SH-SY5Y (cell line): ENCODE results near the gene SH2D7.
A peak's percentile ranks its signal among the peaks of the same experiment; 100 is the strongest.

Source experiments
- GATA2 ChIP-seq: IDR thresholded peaks from 2 replicates; pipeline ENCODE4 v1.6.1; 2011; ENCODE audit warnings: mild to moderate bottlenecking, low read depth, low read length
- GATA3 ChIP-seq: IDR thresholded peaks from 2 replicates; pipeline ENCODE4 v1.6.1; 2011; ENCODE audit warnings: low read depth, mild to moderate bottlenecking, low read length, moderate library complexity

The SH2D7 gene

DNA sequence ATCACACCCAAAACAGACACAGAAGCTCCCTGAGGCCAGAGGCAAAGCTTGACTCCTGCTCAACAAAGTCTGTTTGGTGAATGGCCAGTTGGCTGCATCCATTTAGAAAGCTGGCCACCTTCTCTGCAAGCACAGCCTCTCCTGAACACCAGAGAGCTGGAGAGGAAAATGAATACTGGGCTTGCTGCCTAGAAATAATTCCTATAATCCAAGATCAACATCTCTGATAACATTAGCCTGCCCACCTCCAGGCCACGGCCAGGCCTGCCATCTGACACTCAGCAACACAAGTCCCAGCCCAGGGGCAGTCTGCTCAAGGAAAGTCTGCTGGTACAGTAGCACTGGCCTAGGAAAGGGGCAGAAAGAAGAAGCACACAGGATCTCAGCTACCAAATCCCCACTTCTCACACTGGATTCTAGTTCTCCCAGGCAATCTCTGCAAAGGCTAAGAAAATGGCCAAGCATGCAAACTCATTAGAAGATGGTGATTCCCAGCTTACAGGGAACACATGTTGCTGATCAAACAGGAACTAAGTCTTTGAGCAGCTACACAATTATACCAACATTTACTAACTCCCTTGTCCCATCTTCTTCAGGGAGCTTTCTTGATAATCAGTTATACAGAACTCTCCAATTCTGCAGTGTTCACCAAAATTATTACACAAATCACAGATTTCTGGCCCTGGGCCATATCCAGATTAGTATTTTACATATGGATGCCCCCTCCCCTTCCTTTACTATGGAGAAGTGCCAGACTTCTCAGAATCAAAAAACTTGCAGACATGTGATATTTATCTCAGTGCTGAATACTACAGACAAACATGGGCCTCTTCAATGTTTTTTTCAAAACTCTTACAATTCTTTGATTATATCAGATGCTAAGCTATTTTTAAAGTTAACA, 24.8 kb upstream of the SH2D7 start:
- TF ChIP-seq GATA2 (peak; percentile 98), GATA3 (peak; percentile 91)

DNA sequence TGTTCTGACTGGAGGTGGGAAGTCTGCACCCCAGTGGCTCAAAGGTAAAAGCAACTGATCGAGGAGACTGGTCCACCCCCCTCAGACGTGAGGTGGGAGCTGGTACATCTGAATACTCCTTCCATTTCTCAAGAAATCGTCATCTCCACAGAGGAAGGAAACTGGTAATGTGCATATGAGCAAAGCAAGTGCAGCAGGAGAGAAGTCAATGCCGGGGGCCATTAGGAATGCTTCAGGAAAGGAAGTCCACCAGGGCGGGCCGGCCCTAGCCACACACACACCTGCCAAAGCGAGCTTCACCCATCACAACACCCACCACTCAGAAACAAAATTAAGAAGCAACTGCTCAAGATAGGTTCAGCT, 23.3 kb upstream of the SH2D7 start:
- TF ChIP-seq GATA3 (no peak), GATA2 (0 out of 2 replicates have a peak, but pooled peaks have one; percentile 8)

DNA sequence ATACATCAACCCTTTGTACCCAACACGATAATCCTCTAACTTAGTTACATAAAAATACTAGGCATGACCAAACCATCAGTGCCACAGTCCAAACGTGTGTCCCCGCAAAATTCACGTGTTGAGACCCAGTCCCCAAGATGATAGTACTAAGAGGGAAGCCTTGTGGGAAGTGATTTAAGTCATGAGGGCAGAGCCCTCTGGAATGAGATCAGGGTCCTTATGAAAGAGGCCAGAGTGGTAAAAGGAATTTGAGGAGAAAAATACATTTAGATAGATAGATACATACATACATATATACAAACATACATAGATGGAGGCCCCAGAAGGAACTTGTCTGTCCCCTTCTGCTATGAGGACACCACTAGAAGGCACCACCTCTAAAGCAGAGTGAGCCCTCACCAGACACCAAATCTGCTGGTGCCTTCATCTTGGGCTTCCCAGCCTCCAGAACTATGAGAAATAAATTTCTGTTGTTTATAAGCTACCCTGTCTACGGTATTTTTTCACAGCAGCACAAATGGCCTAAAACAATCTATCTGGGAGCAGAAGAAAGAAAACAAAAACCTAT, 22.8 kb upstream of the SH2D7 start:
- TF ChIP-seq GATA3 (no peak), GATA2 (0 out of 2 replicates have a peak, but pooled peaks have one; percentile 2)

DNA sequence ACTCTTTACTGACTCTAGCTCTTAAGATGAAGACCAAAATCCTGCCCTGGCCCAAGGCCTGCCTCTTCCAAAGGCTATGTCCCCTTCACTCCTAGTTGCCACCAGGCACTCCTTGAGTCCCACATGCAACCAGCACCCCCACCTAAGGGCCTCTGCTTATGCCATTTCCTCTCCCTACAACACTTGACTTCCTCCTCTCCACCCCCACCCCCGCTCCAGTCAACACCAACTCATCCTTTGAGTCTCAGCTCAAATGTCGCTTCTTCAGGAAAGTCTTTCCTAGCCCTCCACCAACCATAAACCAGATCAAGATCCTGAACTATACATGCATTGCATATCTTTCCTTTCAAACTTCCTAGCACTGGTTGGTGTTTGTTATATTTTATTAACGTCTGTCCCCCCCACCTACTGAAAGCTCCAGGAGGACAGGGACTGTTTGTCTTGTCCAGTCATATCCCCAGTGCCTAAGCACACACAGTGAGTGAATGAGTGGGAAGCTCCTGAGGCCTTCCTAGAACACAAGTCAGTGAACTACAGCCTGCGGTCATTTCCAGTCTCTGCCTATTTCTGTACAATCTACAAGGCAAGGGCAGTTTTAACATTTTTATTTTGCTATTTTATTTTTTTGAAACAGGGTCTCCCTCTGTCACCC, 22.2 kb upstream of the SH2D7 start:
- TF ChIP-seq GATA2 (no peak), GATA3 (no peak)

DNA sequence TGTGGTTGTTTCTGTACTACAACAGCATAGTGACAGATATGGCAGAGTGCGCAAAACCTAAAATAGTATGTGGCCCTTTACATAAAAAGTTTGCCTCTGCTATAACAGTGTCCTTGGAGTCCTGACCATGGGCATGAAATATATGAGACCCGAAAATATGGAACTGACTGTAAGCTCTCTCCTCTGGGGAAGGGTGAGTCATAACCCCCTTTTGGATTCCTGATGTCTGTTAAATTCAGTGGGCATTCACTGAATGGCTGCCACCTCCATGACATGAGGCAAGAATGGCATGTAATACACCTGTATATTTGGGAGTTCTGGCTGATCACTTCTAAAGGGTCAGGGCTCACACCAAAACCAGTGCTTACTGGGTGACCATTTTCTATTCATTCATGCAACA, 21.0 kb upstream of the SH2D7 start:
- TF ChIP-seq GATA3 (no peak), GATA2 (no peak)

DNA sequence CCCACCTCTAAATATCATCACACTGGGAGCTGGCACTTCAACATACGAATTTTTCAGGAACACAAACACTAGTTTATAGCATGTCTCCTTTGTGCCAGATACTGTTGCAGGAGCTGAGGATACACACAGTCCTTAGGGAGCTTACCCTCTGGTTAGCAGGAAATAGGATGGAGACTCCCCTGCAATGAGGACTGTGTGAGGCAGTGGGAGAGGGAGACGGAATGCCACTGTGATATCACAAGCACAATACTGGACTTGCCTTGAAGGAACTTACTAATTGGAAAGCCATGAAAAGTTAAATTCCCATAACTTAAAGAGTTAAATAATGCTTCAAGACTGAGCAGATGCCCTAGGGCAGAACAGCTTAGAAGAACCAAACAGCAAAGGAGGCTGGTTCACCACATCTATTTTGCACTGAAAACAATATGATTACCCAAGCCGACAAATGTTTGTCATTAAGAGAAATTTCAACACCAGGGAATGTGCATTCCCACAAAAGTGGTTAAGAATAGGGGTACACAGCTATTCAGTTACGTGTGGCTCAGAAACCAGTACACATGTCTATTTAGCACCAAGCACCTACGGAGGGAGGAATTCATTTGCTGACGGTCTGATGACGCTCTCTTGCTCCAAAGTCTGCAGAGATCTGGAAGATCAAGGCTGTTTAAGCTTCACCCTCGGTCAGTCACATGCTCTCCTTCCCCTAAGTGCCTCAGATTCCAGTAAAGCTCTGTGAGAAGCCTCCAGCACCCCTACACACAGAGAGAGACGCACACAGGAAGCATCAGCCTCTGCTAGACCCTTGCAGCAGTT, 20.1 kb upstream of the SH2D7 start:
- TF ChIP-seq GATA3: no peak
- TF ChIP-seq GATA2: no peak

DNA sequence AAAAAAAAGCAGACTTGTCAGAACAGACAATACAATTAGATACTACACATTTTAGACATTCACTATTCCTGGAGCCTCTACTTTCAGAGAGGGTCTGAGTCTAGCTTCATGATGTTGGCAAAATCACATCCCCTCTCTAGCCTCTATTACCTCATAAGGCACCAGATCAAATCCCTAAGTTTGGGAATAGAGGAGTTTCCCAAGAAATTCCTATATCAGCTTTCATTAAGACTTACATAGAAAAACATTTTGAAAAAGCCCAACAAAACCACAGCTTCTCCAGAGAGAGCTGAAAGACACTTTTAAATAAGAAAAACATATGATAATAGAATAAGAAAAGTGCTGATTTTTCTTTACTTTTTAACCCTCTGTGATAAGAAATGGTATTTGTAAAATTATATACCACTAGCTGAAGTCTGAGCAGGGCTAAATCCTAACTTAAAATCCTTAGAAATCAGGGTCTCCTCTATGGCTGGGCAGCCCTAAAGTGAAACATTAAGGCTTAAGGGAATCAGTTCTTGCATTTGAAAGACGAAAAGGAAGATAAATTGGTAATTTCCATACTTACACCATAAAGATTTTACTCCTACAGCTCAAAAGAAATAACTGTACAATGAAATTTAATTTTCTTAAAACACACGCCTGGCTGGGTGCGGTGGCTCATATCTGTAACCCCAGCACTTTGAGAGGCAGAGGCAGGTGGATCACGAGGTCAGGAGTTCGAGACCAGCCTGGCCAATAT, 19.1 kb upstream of the SH2D7 start:
- TF ChIP-seq GATA3 (no peak), GATA2 (no peak)

DNA sequence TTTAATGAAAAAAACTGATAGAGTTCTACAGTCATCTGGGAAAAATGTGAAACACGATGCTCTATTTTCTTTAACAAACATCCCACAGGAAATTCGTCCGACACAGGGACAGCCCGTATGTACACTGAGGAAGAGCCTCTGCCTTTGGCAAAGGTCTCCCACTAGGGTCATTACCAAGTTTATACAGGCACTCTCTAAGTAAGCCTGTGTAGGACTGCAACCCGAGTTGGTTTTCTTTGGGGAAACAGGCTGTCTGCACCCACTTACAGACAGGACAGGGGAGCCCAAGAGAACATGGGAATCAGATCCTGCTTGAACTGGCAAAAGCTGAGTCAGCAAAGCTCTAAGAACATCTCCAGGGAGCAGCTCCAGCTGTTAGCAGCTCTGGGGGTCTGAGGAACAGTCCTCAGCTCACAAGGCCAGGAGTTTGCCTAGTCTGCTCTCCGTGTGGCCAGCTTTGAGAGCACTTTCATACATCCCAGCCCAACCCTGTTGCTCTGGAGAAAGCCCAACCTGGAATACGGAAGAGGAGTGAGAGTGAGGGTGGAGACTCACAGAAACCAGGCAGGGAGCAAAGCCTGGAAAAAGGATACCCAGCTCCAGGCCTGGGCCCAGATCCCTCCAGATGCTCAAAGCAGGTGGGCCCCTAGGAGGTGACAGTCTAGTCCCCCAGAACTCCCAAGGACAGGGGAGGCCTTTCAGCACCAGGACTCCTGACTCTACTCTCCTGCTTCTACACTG, 16.7 kb upstream of the SH2D7 start:
- TF ChIP-seq GATA3 (no peak), GATA2 (no peak)

DNA sequence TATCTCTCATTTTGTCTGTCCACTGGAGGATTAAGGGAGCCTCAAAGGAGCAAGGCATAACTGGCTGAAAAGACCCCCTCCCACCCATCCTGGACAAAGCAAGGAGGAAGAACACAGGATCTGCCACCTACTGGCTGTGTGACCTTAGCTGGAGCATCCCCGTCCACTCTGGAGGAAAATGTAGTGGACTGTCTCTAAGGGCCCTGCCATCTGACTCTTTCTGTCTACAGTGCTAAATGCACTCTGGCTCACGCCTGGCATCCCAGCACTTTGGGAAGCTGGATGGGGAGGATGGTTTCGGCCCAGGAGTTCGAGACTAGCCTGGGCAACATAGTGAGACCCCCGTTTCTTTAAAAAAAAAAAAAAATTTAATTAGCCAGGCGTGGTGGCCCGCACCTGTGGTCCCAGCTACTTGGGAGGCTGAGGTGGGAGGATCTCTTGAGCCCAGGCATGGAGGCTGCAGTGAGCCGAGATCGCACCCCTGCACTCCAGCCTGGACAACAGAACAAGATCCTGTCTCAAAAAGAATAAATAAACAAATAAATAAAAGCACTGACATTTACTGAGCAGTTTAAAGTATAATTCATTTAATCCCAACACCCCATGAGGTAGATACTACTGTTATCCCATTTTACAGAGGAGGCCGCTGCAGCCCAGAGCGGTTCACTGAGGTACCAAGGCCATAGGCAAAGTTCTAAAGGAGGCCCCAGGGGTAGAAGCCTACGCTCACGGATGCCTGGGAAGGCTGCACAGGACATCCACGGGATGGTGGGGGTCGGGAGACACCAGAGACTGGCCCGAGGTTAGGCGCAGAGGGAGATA, 15.9 kb upstream of the SH2D7 start:
- no peak for TF ChIP-seq GATA3
- no peak for TF ChIP-seq GATA2

DNA sequence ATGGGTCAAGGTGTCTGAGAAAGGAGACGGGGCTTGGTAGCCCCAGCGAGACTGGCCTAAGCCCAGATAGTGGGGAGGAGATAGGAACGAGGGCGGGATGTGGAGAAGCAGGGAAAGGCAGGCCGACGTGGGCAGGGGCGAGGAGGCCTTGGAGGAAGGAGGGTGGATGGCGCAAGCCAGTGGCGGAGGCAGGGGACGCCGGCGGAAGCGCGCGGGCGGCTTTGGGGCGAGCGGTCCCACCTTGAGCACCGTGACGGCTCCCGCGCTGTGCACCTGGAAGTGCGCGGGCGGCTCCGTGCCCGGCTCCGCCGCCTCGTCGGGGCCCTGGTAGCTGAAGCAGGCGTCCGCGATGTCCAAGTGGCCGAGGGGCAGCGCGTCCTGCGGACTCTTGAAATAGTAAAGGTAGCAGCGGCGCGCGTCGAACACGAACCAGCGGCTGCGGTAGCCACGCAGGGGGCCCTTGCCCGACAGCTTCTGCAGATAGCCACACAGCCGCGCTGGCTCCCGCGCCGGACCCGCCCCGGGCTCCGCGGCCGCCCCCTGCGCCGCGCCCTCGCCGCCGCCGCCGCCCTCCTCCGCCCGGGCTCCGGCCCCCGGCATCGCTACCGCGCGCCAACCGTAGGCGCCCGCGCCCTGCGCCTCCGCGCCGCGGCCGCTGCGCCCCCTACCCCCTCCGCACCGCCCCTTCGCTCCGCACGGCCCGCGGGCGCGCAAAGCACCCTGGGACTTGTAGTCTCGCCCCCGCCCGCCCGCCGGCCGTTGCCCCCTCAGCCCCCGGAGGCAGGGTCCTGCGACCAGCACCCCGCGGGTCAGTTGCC, 15.1 kb upstream of the SH2D7 start, which contains the start of gene TBC1D2B:
TBC1D2B (minus strand) TSS at position 659 of the 818 bp plus-strand sequence; CDS start at position 600, 59 bp downstream.
- TF ChIP-seq GATA2 (no peak), GATA3 (no peak)

DNA sequence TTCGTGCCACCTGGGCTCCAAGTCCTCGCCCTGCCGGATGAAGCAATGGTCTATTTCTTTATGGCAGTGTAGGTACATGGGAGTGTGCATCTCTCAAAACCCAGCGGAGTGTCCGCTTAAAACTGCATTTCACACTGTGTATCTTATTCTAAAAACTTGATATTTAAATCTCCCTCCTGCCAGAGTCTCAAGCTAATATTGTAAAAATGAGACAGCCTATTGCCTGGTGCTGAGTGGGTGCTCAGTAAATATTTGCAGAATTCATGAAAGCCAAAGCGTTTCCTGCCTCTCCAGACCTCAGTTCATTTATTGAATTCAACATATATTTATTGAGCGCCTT, 14.5 kb upstream of the SH2D7 start:
- no peak for TF ChIP-seq GATA2
- TF ChIP-seq GATA3: no peak
